HCEC 1CT (cell line): ENCODE results near the gene HSPB9.
A peak's percentile ranks its signal among the peaks of the same experiment; 100 is the strongest.

Source experiments
- DNase-seq: peaks from one replicate; pipeline ENCODE4 v3.0.0-alpha.2; 2017

HSPB9 gene

DNA sequence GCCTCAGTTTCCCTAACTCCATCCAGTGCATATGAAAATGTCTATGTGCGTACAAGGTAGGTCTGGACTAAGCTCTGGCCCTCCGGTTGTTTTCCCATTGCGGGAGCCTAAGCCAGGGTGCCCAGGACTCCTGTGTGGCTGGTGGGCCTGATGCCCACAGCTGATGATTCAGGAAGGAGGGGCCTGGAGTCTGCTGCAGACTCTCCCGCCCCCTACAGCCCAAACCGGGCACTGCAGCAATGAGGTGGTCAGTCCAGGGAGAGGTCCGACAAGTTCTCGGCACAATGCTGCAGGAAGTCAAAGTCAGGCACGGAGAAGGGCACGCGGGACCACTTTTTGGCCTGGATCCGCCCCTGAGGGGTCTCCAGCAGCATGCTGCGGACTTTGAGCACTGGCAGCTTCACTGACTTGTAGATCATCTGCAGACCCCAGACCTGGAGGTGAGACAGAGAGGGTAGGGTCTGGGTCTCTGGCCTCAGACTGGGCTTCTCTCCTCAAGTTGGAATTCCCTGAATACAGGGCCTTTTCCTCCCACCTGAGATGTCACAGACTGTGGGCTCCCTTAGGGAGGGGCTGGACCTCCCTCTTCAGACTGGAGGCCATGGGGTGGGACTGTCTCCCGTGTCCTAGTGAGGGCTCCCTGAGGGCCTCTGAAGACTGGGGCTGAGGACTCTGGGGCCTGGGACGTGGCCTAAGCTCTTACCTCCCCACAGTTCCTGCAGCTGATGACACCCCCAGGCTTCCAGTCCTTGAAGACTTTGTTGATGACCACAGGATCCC, 20.9 kb upstream of the HSPB9 start:
- DNase-seq, result peak; percentile 43

DNA sequence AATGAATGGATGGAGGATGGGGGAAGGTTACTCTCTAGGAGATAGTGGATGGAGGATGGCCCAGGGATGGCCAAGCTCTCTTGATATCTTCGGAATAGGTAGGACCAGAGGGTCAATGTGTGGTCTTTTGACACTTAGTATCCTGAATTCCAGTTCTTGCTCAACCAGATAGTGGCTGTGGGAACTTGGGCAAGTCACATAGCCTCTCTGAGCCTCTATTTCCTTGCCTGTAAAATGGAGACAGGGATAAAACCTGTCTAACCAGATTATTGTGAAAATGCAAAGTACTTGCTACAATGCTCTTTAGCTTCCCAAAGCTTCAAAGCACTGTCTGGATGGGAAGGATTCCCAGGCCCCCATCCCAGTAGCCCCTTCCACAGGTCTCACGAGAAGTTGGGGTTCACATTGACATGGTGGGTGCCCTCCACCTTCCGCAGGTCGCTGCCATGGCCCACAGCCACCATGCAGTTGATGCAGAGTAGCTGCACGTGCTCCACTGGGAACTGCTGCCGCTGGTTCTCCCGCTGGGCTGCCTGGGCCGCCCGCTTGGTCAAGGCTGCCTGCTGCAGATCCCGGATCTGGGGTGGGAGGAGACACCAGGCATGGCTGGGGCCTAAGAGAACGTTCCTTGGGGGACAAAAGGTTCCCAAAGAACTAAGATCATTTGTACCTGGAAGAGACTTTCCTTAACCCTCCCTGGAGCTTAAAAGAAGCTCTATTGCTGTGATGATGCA, 19.2 kb upstream of the HSPB9 start:
- no peak for DNase-seq

DNA sequence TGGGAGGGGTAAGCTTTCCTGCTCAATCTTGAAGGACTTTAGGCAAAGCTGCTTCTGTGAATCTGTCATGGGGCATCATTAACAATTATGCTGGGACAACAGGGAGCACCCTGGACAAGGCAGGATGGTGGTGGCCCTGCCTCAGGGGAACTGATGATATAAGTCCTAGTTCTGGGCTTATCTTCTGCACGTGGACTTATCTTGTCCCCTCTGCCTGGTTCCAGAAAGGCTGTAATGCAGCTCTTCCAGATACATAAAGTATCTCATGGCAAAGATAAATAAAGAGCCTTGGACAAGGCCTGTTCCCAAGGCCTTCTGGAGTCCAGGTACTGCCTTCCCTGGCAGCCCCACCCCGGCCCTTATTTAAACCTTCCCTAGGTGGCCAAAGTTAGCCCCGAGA, 18.3 kb upstream of the HSPB9 start:
- DNase-seq, result no peak

DNA sequence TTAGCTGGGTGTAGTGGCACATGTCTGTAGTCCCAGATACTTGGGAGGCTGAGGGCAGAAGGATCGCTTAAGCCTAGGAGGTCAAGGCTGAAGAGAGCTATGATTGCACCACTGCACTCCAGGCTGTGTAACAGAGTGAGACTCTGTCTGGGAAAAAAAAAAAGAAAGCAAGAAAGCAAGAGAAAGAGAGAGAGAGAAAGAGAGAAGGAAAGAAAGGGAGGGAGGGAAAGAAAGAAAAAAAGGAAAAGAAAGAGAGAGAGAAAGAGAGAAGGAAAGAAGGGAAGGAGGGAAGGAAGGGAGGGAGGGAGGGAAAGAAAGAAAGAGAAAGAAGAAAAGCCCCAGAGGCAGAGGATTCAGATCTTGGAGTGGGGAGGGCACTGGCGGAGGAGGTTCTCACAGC, 16.6 kb upstream of the HSPB9 start:
- DNase-seq, result no peak

DNA sequence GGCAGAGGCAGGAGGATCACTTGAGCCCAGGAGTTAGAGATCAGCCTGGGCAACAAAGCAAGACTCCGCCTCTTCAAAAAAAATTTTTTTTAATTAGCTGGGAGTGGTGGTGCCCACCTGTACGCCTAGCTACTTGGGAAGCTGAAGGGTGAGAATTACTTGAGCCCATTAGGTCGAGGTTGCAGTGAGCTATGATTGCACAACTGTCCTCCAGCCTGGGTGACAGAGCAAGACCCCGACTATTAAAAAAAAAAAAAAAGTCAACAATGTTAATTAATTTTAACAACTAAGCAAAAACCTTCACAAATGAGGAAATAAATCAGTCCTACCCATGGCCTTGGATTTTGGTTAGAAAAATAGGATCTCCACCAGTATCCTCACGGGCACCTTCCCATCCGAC, 15.5 kb upstream of the HSPB9 start:
- no peak for DNase-seq

DNA sequence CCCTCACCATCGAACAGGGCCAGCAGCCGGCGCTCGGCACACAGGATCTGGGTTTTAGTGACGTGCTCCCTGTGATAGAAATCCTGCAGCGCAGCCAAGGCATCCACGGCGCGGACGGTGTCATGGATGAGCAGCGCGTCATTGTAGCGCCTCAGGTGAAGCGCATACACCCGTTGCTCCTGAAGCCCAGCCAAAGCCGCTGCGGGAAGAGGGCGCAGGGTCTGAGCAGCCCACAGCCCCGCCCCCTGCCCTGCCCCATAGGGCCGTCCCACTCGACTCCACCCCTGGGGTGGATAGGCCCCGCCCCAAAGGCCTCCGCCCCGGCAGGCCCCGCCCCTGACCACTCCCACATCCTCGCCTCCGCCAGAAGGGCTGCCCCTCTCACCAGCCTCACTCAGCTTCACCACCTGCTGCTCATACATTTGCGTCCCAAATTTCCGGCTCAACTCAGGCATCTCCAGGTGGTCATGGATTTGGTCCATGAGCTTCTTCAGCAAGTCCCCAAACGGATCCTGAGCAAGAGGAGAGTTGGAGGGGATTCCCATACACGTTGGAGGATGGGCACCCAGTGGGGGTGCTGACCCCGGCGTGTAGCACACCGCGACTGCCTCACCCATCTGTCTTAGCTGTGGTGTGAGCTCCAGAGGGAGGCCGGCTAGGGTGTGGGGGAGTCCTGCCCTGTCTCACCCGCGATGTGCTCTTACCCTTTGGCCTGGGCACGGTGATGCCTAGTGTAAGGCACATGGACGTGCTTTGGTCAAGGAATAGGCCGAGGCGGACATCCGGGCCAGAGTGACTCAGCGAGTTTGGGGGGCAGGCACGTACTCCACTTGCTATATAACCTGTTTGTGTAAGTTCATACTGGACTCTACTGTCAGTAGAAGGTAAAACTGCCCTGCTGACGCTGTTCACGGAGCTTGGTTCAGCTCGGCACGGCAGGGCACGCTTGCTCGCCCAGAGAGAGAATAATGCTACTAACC, 14.7 kb upstream of the HSPB9 start:
- DNase-seq, result no peak

DNA sequence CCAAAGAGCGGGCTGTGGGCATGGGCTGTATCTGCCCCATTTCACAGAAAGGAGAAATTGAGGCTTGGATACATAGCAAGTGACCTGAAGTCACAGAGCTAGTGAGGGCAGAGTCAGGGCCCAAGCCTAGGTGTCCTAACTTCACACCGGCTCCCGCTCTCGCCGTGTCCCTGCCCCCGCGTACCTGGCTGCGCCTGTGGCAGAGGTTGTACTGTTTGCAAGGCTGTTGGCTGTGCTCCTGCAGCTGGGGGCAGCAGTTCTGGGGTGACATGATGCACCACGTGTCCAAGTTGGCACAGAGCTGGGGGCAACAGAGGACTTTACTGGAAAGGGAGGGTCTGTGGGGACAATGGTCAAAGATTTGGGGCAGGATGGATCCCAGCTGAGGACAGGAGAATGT, 13.5 kb upstream of the HSPB9 start:
- DNase-seq, result no peak

DNA sequence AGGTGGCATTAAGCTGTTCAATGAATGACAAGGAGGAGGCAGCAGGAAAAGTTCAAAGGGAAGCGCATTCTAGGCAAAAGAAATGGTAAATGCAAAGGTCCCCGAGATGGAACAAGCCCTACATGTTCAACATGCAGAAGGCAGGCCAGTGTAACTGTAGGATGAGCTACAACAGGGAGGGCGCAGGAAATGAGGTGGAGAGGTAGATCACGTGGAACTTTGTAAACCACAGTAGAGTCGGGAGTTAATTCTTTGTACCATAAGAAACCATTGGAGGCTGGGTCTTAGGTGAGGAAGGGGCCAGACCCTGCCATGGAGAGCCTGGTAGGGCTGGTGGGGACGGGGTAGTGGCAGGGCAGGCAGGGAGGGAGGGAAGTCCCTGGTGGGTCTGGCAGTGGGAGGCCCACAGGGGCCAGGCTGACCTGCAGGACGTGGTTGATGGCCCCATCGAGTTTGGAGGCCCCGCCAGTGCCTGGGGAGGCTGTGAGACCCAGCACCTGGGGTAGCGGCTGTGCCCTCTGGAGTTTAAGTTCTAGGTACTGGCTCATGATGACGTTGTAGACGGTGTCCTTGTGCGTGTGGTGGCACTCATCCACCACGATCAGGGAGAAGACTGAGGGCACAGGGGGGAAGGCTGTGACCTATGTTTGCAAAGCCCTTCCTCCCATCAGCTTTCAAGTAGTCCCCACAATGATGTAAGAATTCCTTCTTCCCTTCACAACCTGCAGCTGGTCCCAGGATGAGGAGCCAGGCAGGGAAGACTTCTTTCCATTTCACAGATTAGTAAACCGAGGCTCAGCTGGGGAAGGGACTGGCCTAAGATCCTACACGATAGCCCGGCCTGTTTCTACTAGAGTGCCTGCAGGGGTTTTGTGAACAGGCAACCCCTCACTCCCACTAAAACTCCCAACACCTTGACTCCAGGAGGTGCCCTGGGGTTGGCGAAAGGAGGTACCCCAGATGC, 12.0 kb upstream of the HSPB9 start:
- DNase-seq, result no peak

DNA sequence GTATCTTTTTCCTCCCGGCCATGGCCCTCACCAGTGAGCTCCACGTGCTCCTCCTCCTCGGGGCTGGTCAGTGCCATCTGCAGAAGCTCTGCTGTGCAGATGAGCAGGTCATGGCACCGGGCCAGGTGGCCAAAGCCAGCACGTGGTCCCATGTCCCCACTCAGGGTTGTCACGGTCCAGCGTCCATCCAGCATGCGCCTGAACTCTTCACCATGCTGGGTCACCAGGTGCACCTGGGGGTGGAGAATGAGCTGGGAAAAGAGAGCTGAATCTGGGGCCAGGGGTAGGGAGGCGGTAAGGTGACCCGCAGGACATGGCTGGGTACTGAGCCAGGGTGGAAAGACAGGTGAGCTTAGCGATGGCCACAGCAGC, 11.4 kb upstream of the HSPB9 start:
- DNase-seq, result no peak

DNA sequence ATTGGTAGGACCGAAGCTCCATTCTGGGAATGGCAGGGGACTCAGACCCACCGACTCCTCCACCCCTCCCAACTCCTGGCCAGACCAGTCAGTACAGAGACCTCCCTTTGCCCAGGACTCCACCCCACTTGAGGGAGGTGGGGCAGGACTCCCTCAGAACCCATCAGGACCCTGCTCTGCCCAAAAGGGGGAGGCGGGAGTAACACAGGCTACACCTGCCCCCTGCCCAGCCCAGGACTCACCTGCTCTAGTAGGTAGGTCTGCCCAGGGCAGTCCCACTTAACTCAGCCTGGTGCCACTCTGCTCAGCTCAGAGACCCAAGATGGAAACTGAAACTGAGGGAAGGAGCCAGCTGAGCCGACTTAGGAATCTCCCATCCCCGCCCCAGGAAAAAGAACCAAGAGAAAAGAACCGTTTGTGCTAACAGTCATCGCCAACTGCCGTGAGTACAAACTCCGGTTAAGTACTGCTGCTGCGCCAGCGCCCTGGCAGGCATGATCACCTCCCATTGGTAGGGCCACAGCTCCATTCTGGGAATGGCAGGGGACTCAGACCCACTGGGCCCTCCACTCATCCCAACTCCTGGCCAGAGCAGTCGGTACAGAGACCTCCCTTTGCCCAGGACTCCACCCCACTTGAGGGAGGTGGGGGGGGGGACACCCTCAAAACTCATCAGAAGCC, 10.6 kb upstream of the HSPB9 start:
- DNase-seq, result no peak

DNA sequence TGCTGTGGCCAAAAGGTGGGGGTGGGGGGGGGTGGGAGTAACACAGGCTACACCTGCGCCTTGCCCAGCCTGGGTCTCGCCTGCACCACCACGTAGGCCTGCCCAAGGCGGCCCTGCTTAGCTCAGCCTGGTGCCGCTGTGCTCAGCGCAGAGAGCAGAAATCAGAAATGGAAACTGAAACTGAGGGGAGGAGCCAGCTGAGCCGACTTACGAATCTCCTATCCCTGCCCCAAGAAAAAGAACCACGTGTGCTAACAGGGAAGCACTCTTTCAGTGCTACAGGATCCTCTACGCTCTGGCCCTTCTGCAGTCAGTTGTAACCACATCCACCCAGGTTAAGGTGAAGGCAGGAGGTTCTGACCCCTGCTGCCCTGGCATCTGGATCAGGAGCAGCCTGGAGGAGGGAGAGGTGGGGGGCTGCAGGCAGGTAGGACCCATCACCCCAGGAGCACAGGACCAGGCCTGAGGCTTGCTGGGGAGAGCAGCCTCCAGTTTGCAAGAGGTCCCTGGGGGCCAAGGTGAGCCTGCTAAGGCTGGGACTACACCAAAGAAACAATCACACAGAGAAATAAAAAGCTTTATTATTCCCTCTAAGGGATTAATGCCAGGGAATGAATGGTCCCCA, 9.9 kb upstream of the HSPB9 start, which contains the start of gene DHX58:
TSS of gene DHX58 (minus strand) at position 163 of the 625 bp plus-strand sequence. CDS start 822 bp downstream, outside the sequence.
- peak; percentile 64 for DNase-seq

DNA sequence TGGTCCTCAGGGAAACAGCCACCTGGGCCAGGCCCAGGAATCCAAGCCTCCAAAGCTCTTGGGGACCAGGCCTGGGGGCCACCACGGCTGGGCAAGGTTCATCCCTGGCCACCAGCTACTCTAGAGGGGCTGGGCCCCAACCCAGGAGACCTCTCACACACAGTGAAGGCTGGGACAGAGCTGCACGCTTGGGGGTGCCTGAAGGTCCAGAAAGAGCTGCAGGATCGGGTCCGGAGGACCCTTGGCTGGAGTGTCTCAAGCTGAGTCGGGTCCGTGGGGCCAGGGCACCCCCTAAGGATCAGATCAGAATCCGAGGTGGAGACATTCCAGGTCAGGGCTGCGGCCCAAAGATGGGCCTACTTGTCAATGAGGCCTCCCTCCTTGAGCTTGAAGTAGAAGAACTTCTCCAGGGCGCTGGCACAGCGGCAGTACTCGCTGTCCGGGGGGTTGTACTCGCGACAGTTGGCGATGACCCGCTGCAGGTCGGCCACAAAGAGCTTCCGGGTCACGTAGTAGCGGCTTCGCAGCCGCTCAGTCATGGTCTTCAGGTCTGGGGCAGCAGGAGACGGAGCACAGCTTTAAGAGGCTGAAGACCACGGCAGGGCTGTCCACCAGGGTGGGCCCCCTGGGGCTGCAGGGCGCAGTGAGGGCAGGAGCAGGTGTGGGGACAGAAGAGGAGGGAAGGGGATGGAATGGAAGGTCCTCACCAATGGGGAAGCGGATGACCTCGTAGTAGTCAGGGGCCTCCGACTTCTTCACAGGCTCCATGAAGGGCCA, 9.1 kb upstream of the HSPB9 start:
- no peak for DNase-seq

DNA sequence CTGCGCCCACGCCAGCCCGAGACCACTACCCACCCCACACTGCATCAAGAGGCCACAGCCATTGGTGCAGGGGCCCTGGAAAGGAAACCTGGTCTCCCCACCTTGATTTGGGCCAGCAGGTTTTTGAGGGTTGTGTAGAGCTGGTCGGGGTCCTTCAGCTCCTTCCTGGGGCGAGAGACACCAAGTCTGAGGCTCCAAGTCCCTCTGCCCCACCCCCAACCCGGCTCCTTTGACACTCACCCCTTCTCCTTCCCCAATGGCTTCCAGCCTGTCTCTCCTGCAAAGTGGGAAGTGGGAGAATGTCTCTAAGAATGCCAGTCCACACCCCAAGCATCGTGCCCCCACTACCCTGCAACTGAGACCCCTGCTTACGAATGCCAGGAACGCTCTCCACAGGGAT, 8.5 kb upstream of the HSPB9 start:
- no peak for DNase-seq

DNA sequence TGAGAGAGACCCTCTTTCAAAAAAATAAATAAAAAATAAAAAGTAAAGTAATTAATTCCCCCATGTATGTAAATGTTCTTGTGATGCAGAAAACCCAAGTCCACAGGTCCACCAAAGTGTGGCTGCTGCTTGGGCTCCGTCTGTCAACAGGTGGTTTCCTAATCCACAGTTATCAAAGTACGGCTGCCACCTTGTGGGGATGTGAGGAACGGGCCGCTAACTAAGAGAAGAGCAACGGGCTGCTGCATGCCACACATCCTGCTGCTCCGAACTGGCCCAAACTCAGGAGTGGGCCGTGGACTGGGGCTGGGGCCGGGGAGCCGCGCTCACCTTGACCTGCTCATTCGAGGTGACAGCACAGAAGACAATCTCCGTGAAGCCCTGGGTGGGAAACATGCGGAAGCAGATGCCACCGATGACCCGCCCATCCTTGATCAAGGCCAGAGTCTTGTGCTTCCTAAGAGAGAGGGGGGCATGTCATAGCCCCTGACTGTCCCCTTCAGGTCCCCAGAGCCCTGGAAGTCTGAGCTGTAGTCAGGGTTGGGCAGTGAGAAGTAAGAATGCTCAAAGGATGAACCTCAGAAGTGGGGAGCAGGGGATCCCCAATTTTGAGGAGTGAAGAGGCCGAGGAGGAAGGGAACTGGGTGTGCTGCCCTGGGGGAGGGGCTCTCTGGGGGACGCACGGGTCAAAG, 5.8 kb upstream of the HSPB9 start:
- peak; percentile 73 for DNase-seq

DNA sequence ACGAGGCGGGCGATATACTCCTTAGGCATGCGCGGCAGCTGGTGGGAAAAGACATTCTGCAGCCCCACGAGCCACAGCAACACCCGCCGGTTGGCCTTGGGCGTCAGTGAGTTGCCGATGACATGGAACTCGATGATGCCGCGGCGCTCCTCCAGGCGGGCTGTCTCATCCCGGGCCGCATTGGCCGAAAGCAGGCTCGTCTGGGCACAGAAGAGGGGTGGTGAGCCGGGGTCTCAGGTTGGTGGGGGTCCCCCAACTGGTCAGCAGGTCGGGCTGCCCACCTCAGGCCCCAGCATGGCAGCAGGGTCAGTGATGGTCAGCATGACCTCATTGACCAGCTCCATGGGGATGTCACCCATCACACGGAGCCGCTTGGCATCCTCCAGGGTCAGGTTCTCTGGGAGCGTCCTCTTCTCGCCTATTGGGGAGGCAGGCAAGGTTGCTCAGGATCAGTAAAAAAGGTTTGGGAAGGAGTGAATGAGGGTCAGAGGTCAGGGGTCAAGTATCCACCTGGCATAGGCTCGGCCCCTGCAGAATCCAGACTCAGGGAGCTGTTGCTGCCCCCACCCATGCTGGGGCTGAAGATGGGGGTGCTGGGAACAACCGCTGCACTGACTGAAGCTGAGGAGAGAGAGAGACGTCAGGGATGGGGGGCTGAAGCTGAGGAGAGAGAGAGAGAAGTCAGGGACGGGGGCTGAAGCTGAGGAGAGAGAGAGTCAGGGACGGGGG, 5.0 kb upstream of the HSPB9 start:
- no peak for DNase-seq

DNA sequence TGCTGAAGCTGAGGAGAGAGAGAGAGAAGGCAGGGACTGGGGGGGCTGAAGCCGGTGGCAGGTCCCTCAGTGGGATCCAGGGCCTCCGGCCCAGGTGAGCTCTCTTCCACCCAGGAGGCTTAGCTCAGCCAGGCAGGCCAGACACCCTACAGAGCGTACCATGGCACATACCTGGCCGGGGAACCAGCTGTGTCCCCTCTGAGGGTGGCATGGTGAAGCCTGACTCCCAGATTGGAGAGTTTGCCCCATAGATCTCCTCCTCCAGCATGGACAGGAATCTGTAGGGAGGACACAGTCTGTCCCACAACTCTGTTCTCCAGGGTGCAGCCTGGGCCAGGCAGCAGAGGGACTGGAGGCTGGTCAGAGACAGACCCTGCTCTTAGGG, 4.5 kb upstream of the HSPB9 start:
- no peak for DNase-seq

DNA sequence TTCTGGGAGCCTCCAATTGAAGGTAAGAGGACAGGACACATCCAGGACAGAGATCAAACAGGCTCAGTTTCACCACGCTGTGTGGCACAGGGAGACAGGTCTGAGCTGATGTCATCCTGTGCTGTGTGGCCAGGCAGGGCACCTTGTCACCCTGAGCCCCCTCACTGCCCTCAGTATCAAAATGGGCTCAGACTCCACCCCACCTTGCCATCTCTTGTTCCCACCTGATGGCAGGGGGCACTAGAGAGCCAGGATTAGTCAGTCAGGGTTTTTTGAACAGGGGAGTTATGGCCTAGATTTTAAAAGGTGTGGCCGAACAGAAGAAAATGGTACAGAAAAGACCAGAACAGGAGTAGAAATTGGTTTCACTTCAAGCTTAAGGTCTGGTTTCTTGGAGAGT, 4.1 kb upstream of the HSPB9 start:
- DNase-seq, result no peak

DNA sequence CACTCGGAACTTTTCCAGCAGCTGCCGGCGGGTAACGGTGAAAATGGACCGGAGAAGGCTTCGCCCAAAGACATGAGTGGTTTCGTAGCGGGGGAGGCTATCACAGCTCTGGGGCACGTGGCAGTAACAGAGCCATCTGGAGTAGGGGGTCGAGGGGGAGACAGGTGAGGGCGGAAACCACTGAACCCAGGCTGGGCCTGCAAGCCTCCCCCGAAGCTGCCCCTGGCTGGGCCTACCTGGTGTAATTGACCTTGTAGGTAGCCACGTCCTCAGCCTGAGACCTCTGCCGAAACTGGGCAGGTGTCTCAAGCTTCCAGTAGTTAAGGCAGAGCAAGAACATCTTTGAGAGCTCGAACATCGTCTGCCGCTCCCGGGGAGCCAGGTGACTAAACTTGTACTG, 3.3 kb upstream of the HSPB9 start:
- no peak for DNase-seq
